Keratinocyte (primary cell): ENCODE measurements around the gene ULK4. TPM values are rescaled to one million over a fixed set of nuclear protein-coding genes. Genes with fewer than 3 reads are reported as not detected.

ENCODE experiments used
- DNase-seq: peaks from one replicate; pipeline ENCODE4 v3.0.0-alpha.2; 2011; ENCODE audit warnings: low read depth, missing footprints, low spot score
- FAIRE-seq: peaks from 2 replicates; lab custom pipeline; 2011; peaks lifted over from hg19 to GRCh38; lab: Jason Lieb, UNC
- H2AFZ ChIP-seq: 2 replicates; pipeline ENCODE4 v1.6.0; 2012; ENCODE audit warnings: low read length, control low read depth, inconsistent platforms; ENCODE audit not compliant: control insufficient read depth
- H3K27ac ChIP-seq: 2 replicates; pipeline ENCODE4 v1.5.1; 2011; ENCODE audit warnings: low read length; ENCODE audit not compliant: control insufficient read depth, insufficient read depth
- H3K27me3 ChIP-seq: 3 replicates; pipeline ENCODE4 v1.6.0; 2011; ENCODE audit warnings: low read length; ENCODE audit not compliant: control insufficient read depth, insufficient read depth; ENCODE audit errors: extremely low read depth
- H3K36me3 ChIP-seq, 2 experiments: 2 replicates in 1 of 2; 3 replicates in 1 of 2; pipeline ENCODE4 v1.5.1; 2011; ENCODE audit warnings: low read length in 2 of 2, mild to moderate bottlenecking in 1 of 2; ENCODE audit not compliant: control insufficient read depth in 2 of 2, insufficient read depth in 2 of 2; ENCODE audit errors: extremely low read depth in 1 of 2
- H3K4me1 ChIP-seq: 3 replicates; pipeline ENCODE4 v1.5.1; 2011; ENCODE audit warnings: low read length; ENCODE audit not compliant: control insufficient read depth, insufficient read depth; ENCODE audit errors: extremely low read depth
- H3K4me2 ChIP-seq: 3 replicates; pipeline ENCODE4 v1.6.0; 2011; ENCODE audit warnings: low read depth, low read length; ENCODE audit not compliant: control insufficient read depth, insufficient read depth; ENCODE audit errors: extremely low read depth
- H3K4me3 ChIP-seq, 3 experiments: fragments of 200-600 bp in 1 of 3; sonication (generic) in 1 of 3; 2 replicates in 2 of 3; 3 replicates in 1 of 3; pipeline ENCODE4 v1.5.1; 2011 to 2016; ENCODE audit warnings: low read length in 3 of 3, mild to moderate bottlenecking in 3 of 3, control low read depth in 2 of 3, inconsistent platforms in 1 of 3, low read depth in 1 of 3, mixed read lengths in 1 of 3, mixed run types in 1 of 3, moderate library complexity in 1 of 3; ENCODE audit not compliant: control insufficient read depth in 2 of 3, insufficient read depth in 2 of 3; ENCODE audit errors: extremely low read depth in 1 of 3
- H3K79me2 ChIP-seq: 2 replicates; pipeline ENCODE4 v1.6.0; 2012; ENCODE audit warnings: low read length; ENCODE audit not compliant: control insufficient read depth, insufficient read depth
- H3K9ac ChIP-seq: 3 replicates; pipeline ENCODE4 v1.6.0; 2011; ENCODE audit warnings: low read length; ENCODE audit not compliant: control insufficient read depth, insufficient read depth; ENCODE audit errors: extremely low read depth
- H3K9me1 ChIP-seq: 3 replicates; pipeline ENCODE4 v1.6.0; 2011; ENCODE audit warnings: low read length; ENCODE audit not compliant: control insufficient read depth, insufficient read depth; ENCODE audit errors: extremely low read depth
- H3K9me3 ChIP-seq: 2 replicates; pipeline ENCODE4 v1.5.1; 2012; ENCODE audit warnings: low read depth, low read length; ENCODE audit not compliant: control insufficient read depth
- H4K20me1 ChIP-seq: 3 replicates; pipeline ENCODE4 v1.6.0; 2011; ENCODE audit warnings: low read length; ENCODE audit not compliant: control insufficient read depth, insufficient read depth; ENCODE audit errors: extremely low read depth
- CTCF ChIP-seq, 3 experiments: IDR thresholded peaks in 1 of 3; conservative IDR thresholded peaks in 1 of 3; optimal IDR thresholded peaks in 1 of 3; 2 replicates in 2 of 3; 3 replicates in 1 of 3; pipeline versions ENCODE3 to v1.5.1; 2011; ENCODE audit warnings: low read length in 3 of 3, mild to moderate bottlenecking in 3 of 3, moderate library complexity in 2 of 3, control low read depth in 1 of 3, inconsistent platforms in 1 of 3; ENCODE audit not compliant: insufficient read depth in 2 of 3; ENCODE audit errors: extremely low read depth in 1 of 3
- EZH2 ChIP-seq: IDR thresholded peaks from one replicate; pipeline ENCODE4 v1.6.1; 2012; ENCODE audit warnings: inconsistent platforms, mild to moderate bottlenecking, low read length, moderate library complexity
- dilution Hi-C: fragments of 300-500 bp; cut with MboI; formaldehyde crosslinking; loops from one replicate; pipeline ENCODE4 v1.7.0; 2020; ENCODE audit warnings: low sequenced_read_pairs; ENCODE audit not compliant: extremely low pct_ligation_motif_present
- polyA plus RNA-seq, 5 experiments: library from polyadenylated mRNA; depleted of rRNA in 3 of 5; stranded (reverse) in 3 of 5; stranded (forward) in 1 of 5; unstranded in 1 of 5; fragments of >200 nt; gene quantifications; 1 replicate in 1 of 5; 2 replicates in 3 of 5; 3 replicates in 1 of 5; pipeline versions ENCODE4 v1.2.1 to v1.2.3, GENCODE V29; 2011 to 2012; ENCODE audit warnings: missing spikeins in 2 of 5, low read depth in 1 of 5, low replicate concordance in 1 of 5

The ULK4 gene
- polyA plus RNA-seq, 1 donor (not counting 4 experiments of a cell fraction or from before 2014, with no cell fraction given) = 6.1 TPM

- Histone ChIP-seq H3K4me3 (no peak overlapping the region), H3K79me2 (no peaks in the 10 kb centered on the region), H3K9ac (no peak overlapping the region), H3K36me3 (no peaks in the 10 kb centered on the region), H3K27me3 (no peaks in the 10 kb centered on the region), H3K4me2 (no peak overlapping the region), H3K9me3 (no peaks in the 10 kb centered on the region), H3K27ac (no peak overlapping the region), H3K4me1 (no peaks in the 10 kb centered on the region), H4K20me1 (no peaks in the 10 kb centered on the region), H3K9me1 (no peaks in the 10 kb centered on the region), H2AFZ (no peak overlapping the region)
- DNase-seq = no peak
- no peak for TF ChIP-seq CTCF (optimal IDR thresholded peaks at IDR 0.05 in 1 of 3, IDR thresholded peaks at IDR 0.05 in 1 of 3, conservative IDR thresholded peaks at IDR 0.05 in 1 of 3; ENCODE audit: extremely low read depth in 1 of 3, insufficient read depth in 2 of 3, low read length in 3 of 3)
- TF ChIP-seq EZH2 = no peak
- dilution Hi-C loops = no loop called here
- FAIRE-seq = no peak
Observed at GRCh38 chr3:41318520-41318919, 643.4 kb downstream of the ULK4 start.

GRCh38 chr3:41317718-41318117 is 644.2 kb downstream of the ULK4 start:
- Histone ChIP-seq H4K20me1 (no peaks in the 10 kb centered on the region), H3K27me3 (no peaks in the 10 kb centered on the region), H3K9me3 (no peaks in the 10 kb centered on the region), H3K36me3 (no peaks in the 10 kb centered on the region), H3K9ac (no peak overlapping the region), H3K4me2 (no peak overlapping the region), H3K9me1 (no peaks in the 10 kb centered on the region), H3K4me3 (no peak overlapping the region), H3K27ac (no peak overlapping the region), H3K4me1 (no peaks in the 10 kb centered on the region), H2AFZ (no peak overlapping the region), H3K79me2 (no peaks in the 10 kb centered on the region)
- DNase-seq (no peak), FAIRE-seq (no peak)
- no peak for TF ChIP-seq EZH2
- TF ChIP-seq CTCF (optimal IDR thresholded peaks at IDR 0.05 in 1 of 3, IDR thresholded peaks at IDR 0.05 in 1 of 3, conservative IDR thresholded peaks at IDR 0.05 in 1 of 3; ENCODE audit: extremely low read depth in 1 of 3, insufficient read depth in 2 of 3, low read length in 3 of 3) = no peak
- dilution Hi-C loops = no loop called here
